ENCODE data around the gene MVB12B. TPM values are rescaled to one million over a fixed set of nuclear protein-coding genes. Genes with fewer than 3 reads are reported as not detected.

Gene MVB12B
- total RNA-seq, 1 experiment from 2014 or later, result 5.7 TPM

DNA sequence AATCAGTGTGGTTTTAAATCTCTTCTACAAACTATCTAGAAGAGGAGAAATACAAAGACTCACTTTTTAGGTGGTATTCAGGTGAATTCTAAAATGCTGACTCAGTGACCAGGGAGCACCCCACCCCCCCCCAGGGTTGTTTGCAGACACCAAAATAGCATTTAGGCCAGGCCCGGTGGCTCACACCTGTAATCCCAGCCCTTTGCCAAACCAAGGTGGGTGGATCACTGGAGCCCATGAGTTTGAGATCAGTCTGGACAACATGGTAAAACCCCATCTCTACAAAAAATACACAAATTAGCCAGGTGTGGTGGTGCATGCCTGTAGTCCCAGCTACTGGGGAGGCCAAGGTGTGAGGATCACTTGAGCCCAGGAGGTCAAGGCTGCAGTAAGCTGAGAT, 168.1 kb downstream of the MVB12B start:
- Mint-ChIP-seq H3K4me1 (peaks cover 12% of the 10 kb centered on the region), H3K27me3 (ENCODE audit: low read depth) (peaks cover under 1% of the 10 kb centered on the region; the same call in 1 of the 2 replicates), H3K36me3 (no peaks in the 10 kb centered on the region), H3K4me3 (no peak overlapping the region), H3K27ac (no peak overlapping the region), H3K9me3 (no peaks in the 10 kb centered on the region)
- ChIA-PET POLR2A (interaction anchor here (0.5 kb wide), 1 partner anchor 360 kb away, joined by 3 read pairs; no protein-coding TSS in a partner anchor), CTCF (interaction anchor here (0.6 to 0.9 kb wide), 2 partner anchors 18 to 63 kb away, joined by 3 to 4 read pairs; no protein-coding TSS in a partner anchor)
- TF ChIP-seq USF1 (CRISPR knock-in tag; IDR thresholded peaks at IDR 0.05) (no peak), JUN (CRISPR knock-in tag; IDR thresholded peaks at IDR 0.05) (no peak), ZNF281 (CRISPR knock-in tag; IDR thresholded peaks at IDR 0.05) (no peak), ZNF138 (CRISPR knock-in tag; conservative IDR thresholded peaks at IDR 0.05) (no peak), ZNF671 (CRISPR knock-in tag; IDR thresholded peaks at IDR 0.05) (no peak), ZNF416 (CRISPR knock-in tag; IDR thresholded peaks at IDR 0.05) (no peak), SOX15 (CRISPR knock-in tag; IDR thresholded peaks at IDR 0.05) (no peak), JAZF1 (CRISPR knock-in tag; IDR thresholded peaks at IDR 0.05) (no peak), PRRX2 (CRISPR knock-in tag; IDR thresholded peaks at IDR 0.05) (no peak), CBFB (CRISPR knock-in tag; IDR thresholded peaks at IDR 0.05; ENCODE audit: low read depth) (no peak)
- TF ChIP-seq, protein P1, sequence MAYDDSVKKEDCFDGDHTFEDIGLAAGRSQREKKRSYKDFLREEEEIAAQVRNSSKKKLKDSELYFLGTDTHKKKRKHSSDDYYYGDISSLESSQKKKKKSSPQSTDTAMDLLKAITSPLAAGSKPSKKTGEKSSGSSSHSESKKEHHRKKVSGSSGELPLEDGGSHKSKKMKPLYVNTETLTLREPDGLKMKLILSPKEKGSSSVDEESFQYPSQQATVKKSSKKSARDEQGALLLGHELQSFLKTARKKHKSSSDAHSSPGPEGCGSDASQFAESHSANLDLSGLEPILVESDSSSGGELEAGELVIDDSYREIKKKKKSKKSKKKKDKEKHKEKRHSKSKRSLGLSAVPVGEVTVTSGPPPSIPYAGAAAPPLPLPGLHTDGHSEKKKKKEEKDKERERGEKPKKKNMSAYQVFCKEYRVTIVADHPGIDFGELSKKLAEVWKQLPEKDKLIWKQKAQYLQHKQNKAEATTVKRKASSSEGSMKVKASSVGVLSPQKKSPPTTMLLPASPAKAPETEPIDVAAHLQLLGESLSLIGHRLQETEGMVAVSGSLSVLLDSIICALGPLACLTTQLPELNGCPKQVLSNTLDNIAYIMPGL (CRISPR knock-in tag; IDR thresholded peaks at IDR 0.05), result no peak
- TF ChIP-seq, protein P2, sequence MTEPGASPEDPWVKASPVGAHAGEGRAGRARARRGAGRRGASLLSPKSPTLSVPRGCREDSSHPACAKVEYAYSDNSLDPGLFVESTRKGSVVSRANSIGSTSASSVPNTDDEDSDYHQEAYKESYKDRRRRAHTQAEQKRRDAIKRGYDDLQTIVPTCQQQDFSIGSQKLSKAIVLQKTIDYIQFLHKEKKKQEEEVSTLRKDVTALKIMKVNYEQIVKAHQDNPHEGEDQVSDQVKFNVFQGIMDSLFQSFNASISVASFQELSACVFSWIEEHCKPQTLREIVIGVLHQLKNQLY (CRISPR knock-in tag; IDR thresholded peaks at IDR 0.05), result no peak
- ATAC-seq (no peak), DNase-seq (ENCODE audit: low spot score) (no peak)

GRCh38 chr9:126495411-126496180, 169.0 kb downstream of the MVB12B start:
- H3K27me3 Mint-ChIP-seq (ENCODE audit: low read depth), result peaks cover 9% of the 10 kb centered on the region
- H3K4me1 Mint-ChIP-seq, result peaks cover 14% of the 10 kb centered on the region
- H3K36me3 Mint-ChIP-seq, result no peaks in the 10 kb centered on the region
- POLR2A ChIA-PET, result no interaction called here
- H3K9me3 Mint-ChIP-seq, result no peaks in the 10 kb centered on the region
- no peak overlapping the region for H3K4me3 Mint-ChIP-seq
- H3K27ac Mint-ChIP-seq, result no peak overlapping the region
- ATAC-seq (no peak), DNase-seq (ENCODE audit: low spot score) (no peak)
- CTCF ChIA-PET, result interaction anchor here (0.6 to 0.9 kb wide), 2 partner anchors 18 to 62 kb away, joined by 3 to 4 read pairs; no protein-coding TSS in a partner anchor
- TF ChIP-seq, protein P3, sequence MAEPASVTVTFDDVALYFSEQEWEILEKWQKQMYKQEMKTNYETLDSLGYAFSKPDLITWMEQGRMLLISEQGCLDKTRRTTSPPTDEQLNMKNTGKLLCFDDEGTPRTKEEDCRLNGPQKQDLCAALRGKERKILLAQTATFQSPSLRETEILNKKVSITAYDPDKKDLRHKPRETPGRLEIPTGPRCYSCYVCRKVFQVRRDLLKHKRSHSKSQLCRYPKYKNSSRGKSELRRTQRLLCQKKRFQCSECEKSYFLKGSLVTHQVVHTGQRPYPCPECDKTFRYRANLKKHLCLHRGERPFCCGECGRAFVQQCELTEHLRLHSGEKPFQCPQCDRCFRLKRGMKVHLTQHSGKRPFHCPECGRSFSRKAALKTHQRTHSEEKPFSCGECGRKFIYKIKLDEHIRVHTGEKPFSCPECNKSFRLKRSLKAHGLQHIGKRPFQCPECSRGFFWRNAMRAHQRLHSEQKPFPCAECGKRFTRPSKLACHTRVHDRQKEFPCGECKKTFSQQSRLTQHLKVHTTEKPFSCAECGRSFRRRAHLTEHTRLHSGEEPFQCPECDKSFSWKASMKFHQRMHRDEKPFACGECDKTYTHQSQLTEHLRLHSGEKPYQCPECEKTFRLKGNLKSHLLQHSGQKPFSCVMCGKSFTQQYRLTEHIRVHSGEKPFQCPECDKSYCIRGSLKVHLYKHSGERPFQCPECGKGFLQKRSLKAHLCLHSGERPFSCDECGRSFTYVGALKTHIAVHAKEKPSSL (CRISPR knock-in tag; conservative IDR thresholded peaks at IDR 0.05), result no peak
- TF ChIP-seq GRHL2 (CRISPR knock-in tag; IDR thresholded peaks at IDR 0.05; ENCODE audit: insufficient replicate concordance, severe bottlenecking) (no peak), ZBTB43 (CRISPR knock-in tag; IDR thresholded peaks at IDR 0.05) (no peak), SOX15 (CRISPR knock-in tag; IDR thresholded peaks at IDR 0.05) (no peak), ZNF317 (CRISPR knock-in tag; IDR thresholded peaks at IDR 0.05; ENCODE audit: borderline replicate concordance, low read depth) (no peak), ETV6 (CRISPR knock-in tag; IDR thresholded peaks at IDR 0.05) (no peak), CBFB (CRISPR knock-in tag; IDR thresholded peaks at IDR 0.05; ENCODE audit: low read depth) (no peak), MAX (CRISPR knock-in tag; IDR thresholded peaks at IDR 0.05) (no peak)
- TF ChIP-seq, protein P4, sequence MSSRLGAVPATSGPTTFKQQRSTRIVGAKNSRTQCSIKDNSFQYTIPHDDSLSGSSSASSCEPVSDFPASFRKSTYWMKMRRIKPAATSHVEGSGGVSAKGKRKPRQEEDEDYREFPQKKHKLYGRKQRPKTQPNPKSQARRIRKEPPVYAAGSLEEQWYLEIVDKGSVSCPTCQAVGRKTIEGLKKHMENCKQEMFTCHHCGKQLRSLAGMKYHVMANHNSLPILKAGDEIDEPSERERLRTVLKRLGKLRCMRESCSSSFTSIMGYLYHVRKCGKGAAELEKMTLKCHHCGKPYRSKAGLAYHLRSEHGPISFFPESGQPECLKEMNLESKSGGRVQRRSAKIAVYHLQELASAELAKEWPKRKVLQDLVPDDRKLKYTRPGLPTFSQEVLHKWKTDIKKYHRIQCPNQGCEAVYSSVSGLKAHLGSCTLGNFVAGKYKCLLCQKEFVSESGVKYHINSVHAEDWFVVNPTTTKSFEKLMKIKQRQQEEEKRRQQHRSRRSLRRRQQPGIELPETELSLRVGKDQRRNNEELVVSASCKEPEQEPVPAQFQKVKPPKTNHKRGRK (CRISPR knock-in tag; IDR thresholded peaks at IDR 0.05; ENCODE audit: borderline replicate concordance), result no peak
- TF ChIP-seq, protein P5, sequence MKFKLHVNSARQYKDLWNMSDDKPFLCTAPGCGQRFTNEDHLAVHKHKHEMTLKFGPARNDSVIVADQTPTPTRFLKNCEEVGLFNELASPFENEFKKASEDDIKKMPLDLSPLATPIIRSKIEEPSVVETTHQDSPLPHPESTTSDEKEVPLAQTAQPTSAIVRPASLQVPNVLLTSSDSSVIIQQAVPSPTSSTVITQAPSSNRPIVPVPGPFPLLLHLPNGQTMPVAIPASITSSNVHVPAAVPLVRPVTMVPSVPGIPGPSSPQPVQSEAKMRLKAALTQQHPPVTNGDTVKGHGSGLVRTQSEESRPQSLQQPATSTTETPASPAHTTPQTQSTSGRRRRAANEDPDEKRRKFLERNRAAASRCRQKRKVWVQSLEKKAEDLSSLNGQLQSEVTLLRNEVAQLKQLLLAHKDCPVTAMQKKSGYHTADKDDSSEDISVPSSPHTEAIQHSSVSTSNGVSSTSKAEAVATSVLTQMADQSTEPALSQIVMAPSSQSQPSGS (CRISPR knock-in tag; IDR thresholded peaks at IDR 0.05; ENCODE audit: borderline replicate concordance, low read depth), result no peak

Data from WTC11 (cell line).